HepG2 (cell line): ENCODE results near the gene UFSP2. TPM values are rescaled to one million over a fixed set of nuclear protein-coding genes. Genes with fewer than 3 reads are reported as not detected.

ENCODE experiments used
- AKNA ChIP-seq: sonication (generic); formaldehyde crosslinking; IDR thresholded peaks from 2 replicates; pipeline ENCODE4 v1.4.0; 2020; ENCODE audit warnings: missing genetic modification reagents, borderline replicate concordance
- ARNTL ChIP-seq: sonication (generic); formaldehyde crosslinking; IDR thresholded peaks from 2 replicates; pipeline ENCODE4 v1.4.0; 2020; ENCODE audit warnings: mild to moderate bottlenecking, missing genetic modification reagents
- BATF2 ChIP-seq: sonication (generic); formaldehyde crosslinking; IDR thresholded peaks from 2 replicates; pipeline ENCODE4 v1.8.0; 2022; ENCODE audit warnings: mild to moderate bottlenecking, missing genetic modification reagents, moderate library complexity
- CEBPG ChIP-seq: IDR thresholded peaks from 2 replicates; pipeline ENCODE4 v1.6.1; 2016
- CHD2 ChIP-seq: IDR thresholded peaks from 2 replicates; pipeline ENCODE4 v1.6.1; 2011; ENCODE audit warnings: low read depth, low read length, improper control_type of control experiment
- E2F5 ChIP-seq: sonication (generic); formaldehyde crosslinking; conservative IDR thresholded peaks from 2 replicates; pipeline ENCODE4 v1.4.0; 2020; ENCODE audit warnings: missing genetic modification reagents
- ELK4 ChIP-seq: sonication (generic); formaldehyde crosslinking; IDR thresholded peaks from 2 replicates; pipeline ENCODE4 v1.9.0; 2021; ENCODE audit warnings: missing genetic modification reagents, borderline replicate concordance
- GATA4 ChIP-seq: sonication (generic); IDR thresholded peaks from 2 replicates; pipeline ENCODE4 v1.6.1; 2016; ENCODE audit warnings: antibody characterized with exemption, low read depth, borderline replicate concordance
- GMEB2 ChIP-seq: IDR thresholded peaks from 2 replicates; pipeline ENCODE4 v1.6.1; 2016; ENCODE audit warnings: missing biosample characterization, missing genetic modification reagents, low read depth
- KAT8 ChIP-seq: IDR thresholded peaks from 2 replicates; pipeline ENCODE4 v1.6.1; 2016; ENCODE audit warnings: missing genetic modification reagents, missing compliant biosample characterization
- KDM2A ChIP-seq: sonication (generic); formaldehyde crosslinking; IDR thresholded peaks from 2 replicates; pipeline ENCODE4 v1.4.0; 2020; ENCODE audit warnings: low read depth, missing genetic modification reagents, borderline replicate concordance
- NBN ChIP-seq: fragments of 450-650 bp; conservative IDR thresholded peaks from 2 replicates; pipeline ENCODE4 v1.6.1; 2017
- NFYC ChIP-seq: IDR thresholded peaks from 2 replicates; pipeline ENCODE4 v1.6.1; 2016; ENCODE audit warnings: missing genetic modification reagents, missing compliant biosample characterization
- RBAK ChIP-seq: sonication (generic); formaldehyde crosslinking; IDR thresholded peaks from 2 replicates; pipeline ENCODE4 v1.5.1; 2020; ENCODE audit warnings: mild to moderate bottlenecking, missing genetic modification reagents
- RFXAP ChIP-seq: sonication (generic); formaldehyde crosslinking; IDR thresholded peaks from 2 replicates; pipeline ENCODE4 v1.4.0; 2020; ENCODE audit warnings: missing genetic modification reagents, borderline replicate concordance
- SETDB1 ChIP-seq: sonication (generic); formaldehyde crosslinking; IDR thresholded peaks from 2 replicates; pipeline ENCODE4 v1.5.1; 2020; ENCODE audit warnings: missing genetic modification reagents, mild to moderate bottlenecking, borderline replicate concordance
- SMC3 ChIP-seq: IDR thresholded peaks from 2 replicates; pipeline ENCODE4 v1.6.1; 2011; ENCODE audit warnings: low read length, improper control_type of control experiment
- SPEN ChIP-seq: sonication (generic); formaldehyde crosslinking; IDR thresholded peaks from 2 replicates; pipeline ENCODE4 v1.5.1; 2020; ENCODE audit warnings: low read depth, mild to moderate bottlenecking, missing genetic modification reagents
- SRF ChIP-seq: IDR thresholded peaks from 2 replicates; pipeline ENCODE4 v1.6.1; 2011; ENCODE audit warnings: mild to moderate bottlenecking, low read depth, low read length, moderate library complexity
- ZNF224 ChIP-seq: sonication (generic); formaldehyde crosslinking; IDR thresholded peaks from 2 replicates; pipeline ENCODE4 v1.5.0; 2020; ENCODE audit warnings: mild to moderate bottlenecking, missing genetic modification reagents
- ZNF746 ChIP-seq: sonication (generic); formaldehyde crosslinking; IDR thresholded peaks from 2 replicates; pipeline ENCODE4 v1.8.0; 2022; ENCODE audit warnings: mild to moderate bottlenecking, missing genetic modification reagents
- polyA plus RNA-seq, 8 experiments: library from polyadenylated mRNA; depleted of rRNA in 3 of 8; stranded (reverse) in 7 of 8; unstranded in 1 of 8; fragments of >200 nt; fragmentation: Illumina TruSeq in 4 of 8; extraction: Trizol in 4 of 8; gene quantifications; 2 replicates each; pipeline versions ENCODE4 v1.2.1 to v1.2.3, GENCODE V29; 2011 to 2016; ENCODE audit warnings: low read depth in 4 of 8, missing spikeins in 1 of 8, mixed read lengths in 1 of 8; ENCODE audit not compliant: insufficient read depth in 1 of 8
- total RNA-seq, 5 experiments: library from RNA; depleted of rRNA; stranded (reverse); fragments of >200 nt; fragmentation: Illumina TruSeq; extraction: Trizol; gene quantifications; 2 replicates each; pipeline ENCODE4 v1.2.3, GENCODE V29; 2016; ENCODE audit warnings: low read depth in 1 of 5

Gene UFSP2
- total and polyA plus RNA-seq, 2 of the 13 experiments (the other 11 are each of a cell fraction or from before 2014, with no cell fraction given), result 24.1 to 32.3 TPM

- TF ChIP-seq GMEB2 (CRISPR knock-in tag) (0 out of 2 replicates have a peak, but pooled peaks have one; percentile 15), KDM2A (peak; percentile 88), ELK4 (no peak), KAT8 (CRISPR knock-in tag) (peak; percentile 79), SRF (no peak), NBN (no peak), GATA4 (no peak), ZNF224 (CRISPR knock-in tag) (0 out of 2 replicates have a peak, but pooled peaks have one; percentile 32), AKNA (no peak; the same call in 1 of the 2 replicates), BATF2 (CRISPR knock-in tag) (0 out of 2 replicates have a peak, but pooled peaks have one; percentile 24), SETDB1 (no peak), ARNTL (CRISPR knock-in tag) (peak; percentile 89), CHD2 (no peak), E2F5 (no peak; the same call in 1 of the 2 replicates), RBAK (no peak), NFYC (CRISPR knock-in tag) (no peak; the same call in 1 of the 2 replicates), SPEN (CRISPR knock-in tag) (0 out of 2 replicates have a peak, but pooled peaks have one; percentile 20), CEBPG (CRISPR knock-in tag) (peak; percentile 3; the same call in 1 of the 2 replicates), SMC3 (no peak), RFXAP (peak; percentile 67), ZNF746 (CRISPR knock-in tag) (no peak)
These were observed at the start of gene UFSP2 (continued) for GRCh38 chr4:185425647-185426352.
